ENCODE results near the gene EFCAB12. TPM values are rescaled to one million over a fixed set of nuclear protein-coding genes. Genes with fewer than 3 reads are reported as not detected.

Gene EFCAB12
- total and polyA plus RNA-seq, 2 donors (not counting 3 experiments of a cell fraction or from before 2014, with no cell fraction given), result 0.15 to 0.49 TPM

- Histone ChIP-seq H3K9me3 (replicated peaks; ENCODE audit: control insufficient read depth, insufficient read depth, low read length) (no peaks in the 10 kb centered on the region), H3K79me2 (ENCODE audit: control insufficient read depth, insufficient read depth, low read length) (no peaks in the 10 kb centered on the region), H3K4me2 (ENCODE audit: insufficient read depth, low read length) (no peak overlapping the region), H3K9ac (replicated peaks; ENCODE audit: extremely low read depth, insufficient read depth, low read length) (no peak overlapping the region), H3K4me3 (replicated peaks in 1 of 3; ENCODE audit: insufficient read depth in 1 of 3, low read depth in 1 of 3, low read length in 3 of 3) (no peak overlapping the region), H2AFZ (ENCODE audit: low read depth, low read length) (no peak overlapping the region), H3K9me1 (replicated peaks; ENCODE audit: control insufficient read depth, extremely low read depth, insufficient read depth, low read length) (no peaks in the 10 kb centered on the region), H3K27ac (ENCODE audit: insufficient read depth, low read depth, low read length) (no peak overlapping the region), H3K27me3 (ENCODE audit: control insufficient read depth in 2 of 2, insufficient read depth in 2 of 2, low read length in 2 of 2) (no peaks in the 10 kb centered on the region), H3K36me3 (ENCODE audit: control insufficient read depth in 2 of 2, extremely low read depth in 1 of 2, insufficient read depth in 2 of 2, low read length in 2 of 2) (no peaks in the 10 kb centered on the region), H3K4me1 (ENCODE audit: control insufficient read depth, extremely low read depth, insufficient read depth, low read length) (peaks cover 9% of the 10 kb centered on the region), H4K20me1 (replicated peaks; ENCODE audit: control insufficient read depth, extremely low read depth, insufficient read depth, low read length) (no peaks in the 10 kb centered on the region)
- no peak for FAIRE-seq
- ChIA-PET CTCF (interaction anchor here (0.7 to 1.2 kb wide), 2 partner anchors 8 to 59 kb away, joined by 4 read pairs; a partner anchor contains a TSS), POLR2A (interaction anchor here (0.6 kb wide), 1 partner anchor 25 kb away, joined by 3 read pairs; no protein-coding TSS in a partner anchor)
- dilution Hi-C loops (cut with MboI; ENCODE audit: extremely low pct_ligation_motif_present, low sequenced_read_pairs) (no loop called here), intact Hi-C loops (cut with micrococcal nuclease) (no loop called here)
- no peak for TF ChIP-seq GATA2 (IDR thresholded peaks at IDR 0.05; ENCODE audit: insufficient read depth, insufficient read length, low read depth, low read length)
- no peak for TF ChIP-seq CTCF (IDR thresholded peaks at IDR 0.05; ENCODE audit: extremely low read depth in 1 of 2, insufficient read depth in 1 of 2, low read depth in 1 of 2, low read length in 2 of 2)
- no peak for TF ChIP-seq MAX (IDR thresholded peaks at IDR 0.05; ENCODE audit: insufficient read depth, insufficient read length)
- TF ChIP-seq FOS (IDR thresholded peaks at IDR 0.05; ENCODE audit: borderline replicate concordance, insufficient read depth, low read length), result no peak
- no peak for TF ChIP-seq EZH2 (IDR thresholded peaks at IDR 0.05; ENCODE audit: borderline replicate concordance, low read depth, low read length, severe bottlenecking)
- no peak for TF ChIP-seq JUN (IDR thresholded peaks at IDR 0.05; ENCODE audit: borderline replicate concordance, insufficient read depth, insufficient read length, low read depth)
- no peak for TF ChIP-seq POLR2A (IDR thresholded peaks at IDR 0.05; ENCODE audit: low read depth, low read length)
- no peak for TF ChIP-seq MYC (IDR thresholded peaks at IDR 0.05; ENCODE audit: low read depth, low read length)
- TF ChIP-seq POLR2AphosphoS5 (IDR thresholded peaks at IDR 0.05; ENCODE audit: insufficient read depth, low read depth, low read length), result no peak
- no TSS peak for BruUV-seq (replicated peaks)
- no peak for DNase-seq (ENCODE audit: low read depth, low spot score)
Measured at GRCh38 chr3:129375099-129375498, 53.3 kb downstream of the EFCAB12 start.

All from endothelial cell of umbilical vein (primary cell).